ENCODE results near the gene CEP170.

The CEP170 gene

DNA sequence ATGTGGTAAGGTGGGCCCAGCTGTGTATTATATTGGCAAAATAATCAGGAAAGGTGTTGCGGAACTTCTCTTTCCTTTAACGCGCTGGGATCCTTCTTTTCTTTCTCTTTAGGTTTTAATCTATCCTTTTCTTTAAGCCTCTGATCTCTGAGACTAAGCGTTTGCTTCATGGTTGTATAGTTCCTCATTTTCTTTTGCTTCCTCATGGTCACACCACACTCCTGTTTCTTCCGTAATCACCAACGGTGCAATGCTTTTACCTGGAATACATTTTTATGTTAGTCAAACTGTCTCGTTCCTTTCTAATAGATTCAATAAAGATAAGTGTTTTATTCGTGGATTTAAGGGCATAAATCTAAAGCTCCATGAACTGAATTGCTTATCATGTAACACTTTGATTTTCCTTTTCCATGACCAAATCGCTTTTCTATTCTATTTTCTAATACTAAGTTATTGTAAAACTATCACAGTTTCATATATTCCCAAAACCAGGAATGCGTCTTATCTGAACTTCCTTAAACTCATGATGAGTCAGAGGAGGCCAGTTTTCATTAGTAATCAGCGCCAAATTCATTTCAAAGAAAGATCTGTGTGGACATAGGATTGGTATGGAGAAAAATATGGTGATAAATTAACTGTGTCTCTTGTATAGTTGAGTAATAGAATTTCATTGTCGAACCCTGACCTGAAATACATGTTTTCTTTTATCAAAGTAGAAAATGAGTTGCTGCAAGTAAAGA lies 13.0 kb upstream of the CEP170 start:
- no peak for DNase-seq

DNA sequence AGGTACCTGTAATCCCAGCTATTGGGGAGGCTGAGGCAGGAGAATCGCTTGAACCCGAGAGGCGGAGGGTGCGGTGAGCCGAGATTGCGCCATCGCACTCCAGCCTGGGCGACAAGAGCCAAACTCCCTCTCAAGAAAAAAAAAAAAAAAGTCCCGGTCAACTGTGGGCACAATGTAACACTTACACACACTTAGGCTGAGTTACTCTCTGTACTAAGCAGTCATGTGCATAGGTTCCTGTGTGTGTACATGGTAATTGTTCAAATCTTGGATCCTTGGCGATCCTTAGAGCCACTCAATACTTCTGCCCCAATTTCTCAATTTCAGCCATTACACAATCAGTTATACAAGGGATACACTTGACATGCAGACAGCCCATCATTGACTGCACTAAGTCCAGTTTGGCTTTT lies 12.4 kb upstream of the CEP170 start:
- DNase-seq, result no peak

DNA sequence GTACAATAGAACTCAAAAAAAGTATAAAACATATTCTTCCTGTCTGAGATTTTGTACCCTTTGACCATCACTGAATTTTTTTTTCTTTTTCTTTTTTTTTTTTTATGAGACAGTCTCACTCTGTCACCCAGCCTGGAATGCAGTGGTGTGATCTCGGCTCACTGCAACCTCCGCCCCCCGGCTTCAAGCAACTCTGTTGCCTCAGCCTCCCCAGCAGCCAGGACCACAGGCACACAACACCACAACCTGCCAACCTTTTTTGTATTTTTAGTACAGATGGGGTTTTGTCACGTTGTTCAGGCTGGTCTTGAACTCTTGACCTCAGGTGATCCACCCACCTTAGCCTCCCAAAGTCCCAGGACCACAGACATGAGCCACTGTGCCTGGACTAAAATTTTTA lies 11.2 kb upstream of the CEP170 start:
- DNase-seq, result no peak

- DNase-seq, result no peak
Measured at GRCh38 chr1:243264717-243265116, 9.6 kb upstream of the CEP170 start.

DNA sequence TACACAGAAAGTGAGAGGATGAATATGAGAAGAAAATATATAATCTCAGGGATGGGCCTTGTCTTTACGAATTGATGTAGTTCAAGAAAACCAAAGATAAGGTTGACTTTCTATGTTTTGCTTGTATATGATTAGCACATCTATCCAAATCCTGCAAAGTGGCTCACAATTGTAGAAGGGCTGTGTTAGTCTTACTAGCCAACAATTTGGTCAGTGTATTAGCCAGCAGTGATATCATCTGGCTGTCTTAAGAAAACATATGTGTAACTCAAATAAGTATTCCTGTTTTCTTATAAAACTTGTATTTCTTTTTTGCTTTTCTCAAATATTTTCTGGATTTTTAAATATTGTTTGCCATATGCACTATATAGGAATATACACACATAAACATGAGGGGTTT lies 6.3 kb upstream of the CEP170 start:
- DNase-seq, result no peak

- no peak for DNase-seq
Measured at GRCh38 chr1:243260221-243260880, 5.3 kb upstream of the CEP170 start.

GRCh38 chr1:243258731-243259130 lies 3.6 kb upstream of the CEP170 start:
- no peak for DNase-seq

DNA sequence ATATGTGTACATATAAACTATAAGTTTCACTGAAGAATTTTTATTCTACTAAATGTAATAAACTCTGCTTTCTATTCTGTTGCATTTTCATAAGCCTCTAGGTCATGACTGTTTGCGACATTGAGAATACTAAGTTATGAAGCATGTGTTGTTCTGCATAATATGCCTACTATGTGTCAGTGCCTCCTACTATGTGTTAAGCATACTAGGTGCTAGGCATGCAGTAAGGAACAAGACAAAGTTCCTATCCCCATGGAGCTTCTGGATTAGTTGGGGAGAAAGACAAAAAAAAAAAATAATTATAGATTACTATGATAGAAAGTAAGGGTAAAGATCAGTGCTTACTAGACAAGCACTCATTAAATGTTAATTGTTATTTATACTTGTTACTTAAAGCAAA lies 2.1 kb upstream of the CEP170 start:
- DNase-seq, result no peak

DNA sequence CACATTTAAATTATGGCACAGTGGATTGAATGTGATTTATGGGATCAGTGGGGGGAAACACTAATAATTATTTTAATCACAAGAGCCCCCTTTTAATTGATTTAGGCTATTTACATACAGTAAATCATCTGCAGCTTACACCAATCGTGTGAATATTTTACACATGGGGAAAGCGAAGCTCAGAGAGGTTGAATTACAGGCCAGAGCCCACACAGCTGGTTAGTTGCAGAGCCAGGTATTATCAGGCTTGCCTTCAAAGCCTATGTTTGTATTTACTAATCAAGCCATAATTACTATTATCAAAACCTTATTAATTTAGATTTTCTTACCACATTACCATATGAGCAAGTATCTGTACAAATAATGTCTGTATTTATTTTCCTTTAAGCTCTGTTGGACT lies 1.5 kb upstream of the CEP170 start:
- DNase-seq, result no peak

- DNase-seq, result peak; percentile 96
Measured at GRCh38 chr1:243255791-243256512, 871 bp upstream of the CEP170 start, which contains the start of gene SDCCAG8. Gene SDCCAG8, plus strand, starts transcription at chr1:243256041. Its CDS starts 133 bp downstream, at chr1:243256174.

DNA sequence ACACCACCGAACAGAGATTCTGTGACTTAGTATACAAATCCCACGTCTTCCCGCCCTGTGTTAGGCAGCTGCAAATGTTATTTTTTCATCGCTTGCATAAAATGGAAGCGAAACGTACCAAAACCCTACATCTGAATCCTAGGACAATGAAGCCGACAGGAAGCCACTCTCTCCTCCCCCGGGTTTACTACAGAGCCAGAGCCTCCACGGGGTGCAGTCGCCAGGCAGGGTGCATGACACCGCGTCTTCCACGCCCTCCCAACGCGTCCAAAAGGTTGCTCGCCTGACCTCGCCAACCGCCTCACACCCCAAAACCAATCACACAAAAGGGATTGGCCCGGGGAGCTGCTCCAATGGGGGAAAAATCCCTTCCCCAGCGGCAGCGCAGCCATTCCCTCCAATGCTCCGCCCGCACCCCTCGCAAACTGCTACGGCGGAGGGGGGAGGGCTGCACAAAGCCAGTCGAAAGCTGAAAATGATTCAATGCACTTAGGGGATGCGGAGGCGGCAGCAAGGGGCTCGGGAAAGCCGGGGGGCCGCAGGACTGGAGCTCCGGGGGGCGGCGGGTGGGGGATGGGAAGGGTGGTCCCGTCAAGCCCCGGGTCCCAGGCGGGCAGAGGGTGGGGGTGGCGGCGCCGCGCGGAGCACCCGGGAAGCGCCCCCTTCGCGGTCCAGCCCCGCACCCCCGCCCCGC lies 701 bp downstream of the CEP170 start:
- DNase-seq, result peak; percentile 60

- DNase-seq, result peak; percentile 60
Measured at GRCh38 chr1:243253926-243254232, 1.2 kb downstream of the CEP170 start.

- peak; percentile 21 for DNase-seq
Measured at GRCh38 chr1:243253211-243253925, 1.7 kb downstream of the CEP170 start.

- no peak for DNase-seq
Measured at GRCh38 chr1:243251539-243251938, 3.5 kb downstream of the CEP170 start.

DNA sequence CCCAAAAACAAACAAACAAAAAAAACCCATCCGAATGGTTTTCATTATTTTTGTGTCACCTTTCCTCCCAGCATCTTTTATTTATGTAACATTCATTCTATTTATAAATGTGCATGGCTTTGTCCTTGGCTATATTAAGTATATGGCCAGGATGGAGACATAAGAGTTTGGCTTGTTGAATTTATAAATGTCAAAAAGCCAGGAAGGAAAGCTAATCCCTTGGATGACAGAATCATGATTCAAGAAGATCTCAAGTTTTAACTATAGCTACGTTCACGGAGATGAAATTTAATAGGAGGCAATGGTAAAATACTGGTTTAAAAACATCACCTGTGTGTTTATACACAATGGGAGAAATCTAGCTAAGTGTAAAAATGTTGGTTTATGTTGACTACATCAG lies 5.0 kb downstream of the CEP170 start:
- DNase-seq, result no peak

DNA sequence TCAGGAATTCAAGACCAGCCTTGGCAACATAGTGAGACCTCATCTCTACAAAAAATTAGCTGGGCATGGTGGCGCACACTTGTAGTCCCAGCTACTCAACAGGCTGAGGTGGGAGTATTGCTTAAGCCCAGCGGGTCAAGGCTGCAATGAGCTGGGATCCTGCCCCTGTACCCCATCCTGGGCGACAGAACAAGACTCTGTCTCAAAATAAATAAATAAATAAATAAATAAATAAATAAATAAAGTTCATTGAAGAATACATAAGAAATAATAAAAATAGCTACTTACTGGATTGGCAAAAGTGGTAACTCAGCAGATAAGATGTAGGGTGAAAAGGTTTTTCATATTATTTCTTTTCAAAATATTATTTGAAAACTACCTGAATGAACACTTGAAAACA lies 5.9 kb downstream of the CEP170 start:
- DNase-seq, result no peak

GRCh38 chr1:243247901-243248300 lies 7.2 kb downstream of the CEP170 start:
- no peak for DNase-seq

GRCh38 chr1:243246916-243247315 lies 8.2 kb downstream of the CEP170 start:
- no peak for DNase-seq

GRCh38 chr1:243244432-243244841 lies 10.6 kb downstream of the CEP170 start:
- DNase-seq, result no peak

- no peak for DNase-seq
Measured at GRCh38 chr1:243236604-243237252, 18.4 kb downstream of the CEP170 start.

- peak; percentile 7 for DNase-seq
Measured at GRCh38 chr1:243234978-243235647, 20.0 kb downstream of the CEP170 start.

DNA sequence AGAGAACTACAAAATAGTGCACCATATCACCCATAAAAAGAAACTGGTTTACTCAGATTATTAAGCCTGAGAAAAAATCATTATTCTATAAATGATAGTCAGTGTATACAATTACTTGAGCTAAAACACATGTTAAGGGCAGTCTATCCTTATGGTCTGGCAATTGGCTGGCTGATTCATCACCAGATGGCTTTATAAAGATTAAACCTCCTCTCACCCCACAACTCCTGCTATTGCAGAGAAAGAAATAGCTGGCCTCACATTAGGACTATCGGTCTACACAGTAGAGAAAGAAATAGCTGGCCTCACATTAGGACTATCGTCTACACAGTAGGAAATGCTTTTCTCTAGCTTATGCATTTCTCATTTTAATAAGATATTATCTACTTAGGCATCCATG lies 21.2 kb downstream of the CEP170 start:
- no peak for DNase-seq

Data from DMS79 treated with DMSO at 0.1 percent for 48 hours (cell line).